GM19043 (cell line): Measurements from ENCODE around the gene LRRC49.
"Not testable (repeated sequence)": the region's sequence is repeated elsewhere in the genome, so short reads cannot be mapped to it uniquely, and the experiment has no call there.

Experiments
- ATAC-seq: cut with Tn5 transposase; IDR thresholded peaks from one replicate; pipeline ENCODE4 v1.9.1; 2021; ENCODE audit warnings: low read depth; ENCODE audit not compliant: unreplicated experiment

The LRRC49 gene

DNA sequence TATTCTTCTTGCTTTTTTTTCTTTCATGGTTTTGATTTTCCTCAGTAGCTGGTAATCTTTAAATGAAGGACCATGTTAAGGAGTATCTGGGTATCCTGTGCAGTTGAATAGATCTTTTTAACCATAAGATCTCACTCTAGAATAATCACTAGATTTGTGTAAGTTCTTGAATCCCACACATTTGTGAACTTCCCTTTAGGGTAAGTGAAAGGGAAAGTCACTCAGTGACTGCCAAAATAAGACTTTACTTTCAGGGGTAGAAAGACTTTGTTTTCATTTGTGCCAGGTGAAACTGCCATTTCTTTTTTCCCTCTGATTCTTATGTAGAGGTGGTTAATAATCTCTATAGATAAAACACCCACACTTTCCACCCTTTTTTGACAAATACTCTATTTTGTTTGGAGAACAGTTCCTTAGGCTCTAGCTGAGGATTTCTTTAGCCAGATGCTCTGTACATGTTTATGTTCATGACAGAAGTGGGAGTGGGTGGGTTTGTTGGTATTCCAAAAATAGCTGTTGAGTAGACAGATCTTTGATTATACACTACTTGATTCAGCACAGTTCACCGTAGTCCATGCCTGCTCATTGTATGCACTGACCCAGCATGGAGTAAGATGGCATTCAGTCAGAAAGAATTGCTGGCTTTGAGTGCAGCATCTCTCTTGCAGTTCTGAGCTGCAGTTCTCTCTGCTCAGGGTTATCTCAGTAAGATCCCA, 28.5 kb downstream of the LRRC49 start:
- ATAC-seq, result no peak

DNA sequence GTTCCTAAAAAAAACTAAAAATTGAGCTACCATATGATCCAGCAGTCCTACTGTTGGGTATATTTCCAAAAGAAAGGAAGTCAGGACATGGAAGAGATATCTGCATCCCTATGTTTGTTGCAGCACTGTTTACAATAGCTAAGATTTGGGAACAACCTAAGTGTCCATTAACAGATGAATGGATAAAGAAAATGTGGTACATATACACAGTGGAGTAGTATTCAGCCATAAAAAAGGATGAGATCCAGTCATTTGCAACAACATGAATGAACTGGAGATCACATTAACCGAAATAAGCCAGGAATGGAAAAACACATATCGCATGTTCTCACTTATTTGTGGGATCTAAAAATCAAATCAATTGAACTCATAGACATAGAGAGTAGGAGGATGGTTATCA, 29.5 kb downstream of the LRRC49 start:
- no peak for ATAC-seq

DNA sequence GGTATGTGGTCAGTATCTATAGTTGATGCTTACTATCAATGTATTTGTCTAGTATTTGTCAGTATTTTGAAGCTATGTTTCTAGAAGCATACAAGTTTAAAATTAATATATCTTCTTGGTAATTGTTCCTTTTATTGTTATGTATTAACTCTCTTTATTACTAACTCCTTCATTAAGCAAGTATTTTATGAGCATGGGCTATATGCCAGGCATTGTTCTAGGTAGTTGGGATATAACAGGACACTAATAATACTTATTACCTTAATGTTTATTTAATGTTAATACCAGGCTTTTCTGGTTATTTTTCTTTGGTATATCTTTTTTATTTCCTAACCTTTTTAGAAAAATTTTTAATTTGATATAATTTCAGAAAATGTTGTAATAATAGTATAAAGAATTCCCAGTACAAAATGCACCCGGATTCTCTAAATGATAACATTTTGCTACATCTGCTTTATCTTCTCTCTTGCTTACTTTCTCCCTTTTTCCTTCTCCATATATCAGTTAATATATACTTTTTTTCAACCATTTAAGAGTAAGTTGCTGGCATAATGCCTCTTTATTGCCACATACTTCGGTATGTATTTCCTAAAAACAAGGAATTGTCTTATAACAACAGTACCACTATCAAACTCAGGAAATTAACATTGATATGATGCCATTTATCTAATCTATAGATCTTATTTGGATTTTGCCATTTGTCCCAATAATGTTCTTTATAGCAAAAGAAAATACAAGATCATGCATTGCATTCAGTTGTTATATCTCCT, 30.9 kb downstream of the LRRC49 start:
- ATAC-seq, result no peak

DNA sequence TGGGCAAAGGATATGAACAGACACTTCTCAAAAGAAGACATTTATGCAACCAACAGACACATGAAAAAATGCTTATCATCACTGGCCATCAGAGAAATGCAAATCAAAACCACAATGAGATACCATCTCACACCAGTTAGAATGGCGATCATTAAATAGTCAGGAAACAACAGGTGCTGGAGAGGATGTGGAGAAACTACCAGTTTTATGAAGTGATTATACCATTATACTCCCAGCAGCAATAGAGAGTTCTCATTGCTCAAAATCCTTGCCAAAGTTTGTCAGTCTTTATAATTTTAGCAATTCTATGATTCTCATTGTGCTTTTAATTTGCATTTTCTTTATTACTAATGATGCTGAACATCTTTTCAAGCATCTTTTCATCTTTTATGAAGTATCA, 34.3 kb downstream of the LRRC49 start:
- not testable (repeated sequence) for ATAC-seq

DNA sequence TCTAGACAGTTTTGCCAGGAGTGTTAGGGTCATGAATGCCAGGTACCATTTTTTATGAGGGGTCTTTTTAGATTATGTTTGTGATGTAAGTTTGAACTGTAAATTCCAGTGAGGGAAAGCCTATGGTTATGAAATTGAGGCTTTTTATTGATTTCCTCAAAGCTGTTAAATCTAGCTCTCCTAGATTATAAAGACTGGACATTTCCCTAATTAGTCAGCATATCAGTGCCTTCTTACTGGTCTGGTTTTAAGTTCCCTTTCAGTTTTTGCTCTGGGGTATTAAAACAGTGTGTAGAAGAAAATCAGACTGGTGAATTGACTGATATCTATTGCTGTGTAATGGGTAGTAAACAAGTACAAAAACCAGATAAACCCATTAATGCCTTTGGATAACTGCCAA, 39.2 kb downstream of the LRRC49 start:
- ATAC-seq, result no peak

DNA sequence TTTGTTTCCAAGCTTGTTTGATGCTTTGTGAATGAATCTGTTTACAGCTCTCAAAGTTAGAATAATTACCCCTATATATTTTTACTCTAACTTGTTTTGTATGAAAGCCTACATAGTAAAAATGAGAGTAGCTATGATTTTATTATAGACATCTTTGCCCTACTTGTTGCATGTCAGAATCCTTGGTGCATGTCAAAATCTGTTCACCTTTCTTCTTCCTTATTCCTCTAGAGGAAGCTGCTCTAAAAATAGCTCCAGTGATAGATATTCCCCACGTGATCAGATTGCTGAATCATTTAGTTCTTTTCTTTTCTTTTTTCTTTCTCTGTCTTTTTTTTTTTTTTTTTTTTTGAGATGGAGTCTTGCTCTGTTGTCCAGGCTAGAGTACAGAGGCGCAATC, 39.8 kb downstream of the LRRC49 start:
- ATAC-seq, result no peak

DNA sequence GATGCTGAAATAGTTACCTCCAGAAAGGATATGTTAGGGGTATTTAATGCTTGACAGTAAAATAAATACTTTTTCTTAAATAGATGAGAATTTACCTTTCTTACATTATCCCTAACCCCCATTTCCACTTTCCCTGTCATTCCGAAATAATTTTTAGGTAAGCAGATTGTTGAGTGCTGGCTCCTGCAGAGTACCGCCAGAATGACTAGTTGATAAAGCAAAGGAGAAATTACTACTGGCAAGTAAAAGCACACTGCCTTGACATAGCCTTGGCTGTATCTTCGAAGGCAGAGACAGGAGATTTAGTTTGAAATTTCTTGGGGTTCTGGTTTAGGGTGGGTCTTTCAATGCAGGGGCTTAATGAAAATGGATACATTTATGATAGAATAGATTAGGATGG, 40.8 kb downstream of the LRRC49 start:
- ATAC-seq, result no peak

DNA sequence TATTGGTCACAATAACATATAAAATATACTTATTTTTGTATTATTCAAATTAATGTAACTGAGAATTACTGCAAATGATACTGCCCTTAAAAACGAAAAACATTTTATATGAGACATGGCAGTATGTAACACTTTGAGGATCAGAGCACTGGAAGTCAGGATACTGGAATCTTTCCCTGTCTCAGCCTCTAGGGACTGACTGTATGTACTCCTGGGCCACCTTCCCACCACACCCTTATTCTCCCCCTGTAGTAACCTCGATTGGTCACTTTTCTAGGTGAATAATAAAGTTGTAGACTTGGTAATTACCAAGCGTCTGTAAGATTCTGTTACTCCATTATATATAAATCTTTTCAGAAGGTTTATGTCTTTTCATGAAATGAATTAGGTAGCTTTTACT, 43.0 kb downstream of the LRRC49 start:
- no peak for ATAC-seq

DNA sequence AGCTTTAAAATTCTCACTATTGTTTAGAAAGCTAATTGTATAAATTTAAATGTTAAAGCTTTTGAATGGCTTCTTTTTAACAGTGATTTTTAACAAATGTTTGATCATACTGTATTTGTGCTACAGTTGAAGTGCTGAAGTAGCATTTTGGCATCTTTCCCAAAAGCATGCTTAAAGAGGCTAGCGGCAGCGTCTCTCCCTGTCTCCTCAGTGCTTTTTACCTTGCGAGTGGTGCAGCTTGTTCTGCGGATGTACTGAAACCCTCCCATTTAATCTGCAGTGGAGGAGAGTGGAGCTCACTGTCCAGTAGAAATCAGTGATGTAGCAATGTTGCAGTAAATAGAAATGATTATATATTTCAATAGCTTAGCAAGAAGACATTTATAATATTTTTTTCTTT, 43.7 kb downstream of the LRRC49 start:
- no peak for ATAC-seq

DNA sequence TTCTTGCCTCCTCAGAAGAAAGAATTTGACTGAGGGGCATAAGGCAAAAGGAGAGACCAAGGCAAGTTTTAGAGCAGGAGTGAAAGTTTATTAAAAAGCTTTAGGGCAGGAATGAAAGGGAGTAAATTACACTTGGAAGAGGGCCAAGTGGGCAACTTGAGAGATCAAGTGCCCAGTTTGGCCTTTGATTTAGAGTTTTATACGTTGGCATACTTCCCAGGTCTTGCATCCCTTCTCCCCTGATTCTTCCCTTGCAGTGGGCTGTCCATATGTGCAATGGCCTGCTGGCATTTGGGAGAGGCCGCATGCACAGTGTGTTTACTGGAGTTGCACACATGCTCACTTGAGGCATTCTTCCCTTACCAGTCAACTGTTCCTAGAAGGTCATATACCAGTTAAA, 50.7 kb downstream of the LRRC49 start:
- not testable (repeated sequence) for ATAC-seq

DNA sequence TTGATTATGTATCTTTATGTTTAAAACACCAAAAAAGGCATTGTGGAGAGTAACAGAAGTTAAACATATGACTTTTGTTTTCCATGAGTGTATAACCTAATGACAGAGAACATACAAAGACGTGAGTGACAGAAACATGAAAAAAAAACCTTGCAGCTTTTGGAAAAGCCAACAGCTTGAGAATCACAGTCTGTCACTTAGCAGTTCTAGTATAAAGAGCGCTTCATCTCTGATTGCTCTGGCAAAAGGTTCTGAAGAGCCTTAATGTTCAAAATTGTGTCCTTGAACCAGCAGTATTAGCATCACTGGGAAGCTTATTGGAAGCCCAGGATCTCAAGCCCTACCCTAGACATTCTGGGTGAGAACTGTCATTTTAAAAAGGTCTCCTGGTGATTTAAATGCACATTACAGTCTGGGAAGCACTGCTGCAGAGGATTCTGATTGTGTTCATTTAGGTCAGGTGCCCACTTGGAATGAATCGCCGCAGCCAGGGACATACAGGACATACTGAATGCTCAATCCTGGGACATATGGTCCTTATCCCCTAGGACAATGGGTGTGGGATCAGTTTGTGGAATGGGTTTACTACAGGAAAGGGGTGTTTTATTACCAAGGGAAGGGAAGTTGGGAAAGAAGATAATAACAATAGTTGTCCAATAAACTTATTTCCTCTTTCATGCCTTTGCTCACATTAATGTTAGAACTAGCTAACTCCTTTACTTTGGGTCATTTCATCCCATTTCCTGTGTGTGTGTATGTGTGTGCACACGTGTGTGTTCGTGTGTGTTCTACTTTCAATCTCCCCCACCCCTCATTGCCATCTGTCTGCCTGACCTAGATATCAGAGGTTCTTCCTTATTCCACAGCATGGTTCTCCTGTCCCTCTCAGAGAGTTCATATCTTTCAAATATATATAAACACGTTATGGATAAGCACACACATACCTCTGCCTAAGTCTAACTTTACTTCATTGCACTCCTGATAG, 55.0 kb downstream of the LRRC49 start:
- no peak for ATAC-seq

DNA sequence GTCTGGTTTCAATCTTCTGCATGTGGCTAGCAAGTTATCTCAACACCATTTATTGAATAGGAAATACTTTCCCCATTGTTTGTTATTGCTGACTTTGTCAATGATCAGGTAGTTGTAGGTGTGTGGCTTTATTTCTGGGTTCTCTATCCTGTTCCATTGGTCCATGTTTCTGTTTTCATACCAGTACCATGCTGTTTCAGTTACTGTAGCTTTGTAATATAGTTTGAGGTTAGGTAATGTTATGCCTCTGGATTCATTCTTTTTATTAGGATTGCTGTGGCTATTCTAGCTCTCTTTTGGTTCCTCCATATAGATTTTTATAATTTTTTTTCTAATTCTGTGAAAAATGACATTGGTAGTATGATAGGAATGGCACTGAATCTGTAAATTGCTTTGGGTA, 58.3 kb downstream of the LRRC49 start:
- ATAC-seq, result no peak

DNA sequence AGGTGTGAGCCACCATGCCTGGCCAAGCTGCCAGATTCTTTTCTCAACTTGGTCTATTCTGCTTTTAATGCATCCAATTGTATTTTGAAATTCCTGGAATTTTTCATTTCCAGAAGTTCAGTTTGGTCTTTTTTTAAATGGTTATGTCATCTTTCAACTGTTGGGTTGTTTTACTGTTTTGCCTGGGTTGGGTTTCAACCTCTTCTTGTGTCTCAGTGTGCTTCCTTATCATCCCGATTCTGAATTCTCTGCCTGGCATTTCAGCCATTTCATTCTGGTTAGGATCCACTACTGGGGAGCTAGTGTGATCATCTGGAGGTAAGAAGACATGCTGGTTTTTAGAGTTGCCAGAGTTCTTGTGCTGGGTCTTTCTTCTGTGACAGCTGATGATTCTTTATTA, 61.5 kb downstream of the LRRC49 start:
- no peak for ATAC-seq

DNA sequence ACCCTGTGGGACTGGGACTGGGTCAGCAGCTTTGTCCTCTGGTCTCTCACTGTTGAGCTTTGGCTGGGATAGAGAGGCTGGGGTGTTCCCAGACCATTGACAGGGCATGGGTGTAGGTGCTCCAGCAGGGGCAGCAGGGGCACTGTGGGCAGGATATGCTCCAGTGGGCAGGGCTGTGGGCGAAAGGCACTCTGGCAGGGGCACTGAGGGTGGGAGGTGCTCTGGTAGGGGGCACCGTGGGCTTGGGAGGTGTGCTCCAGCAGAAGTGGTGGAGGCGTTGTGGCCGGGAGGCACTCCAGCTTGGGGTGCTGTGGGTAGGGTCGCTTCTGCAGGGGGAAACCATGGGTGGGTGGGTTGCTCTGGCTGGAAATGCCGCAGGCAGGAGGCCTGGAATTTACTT, 62.1 kb downstream of the LRRC49 start:
- ATAC-seq, result no peak

DNA sequence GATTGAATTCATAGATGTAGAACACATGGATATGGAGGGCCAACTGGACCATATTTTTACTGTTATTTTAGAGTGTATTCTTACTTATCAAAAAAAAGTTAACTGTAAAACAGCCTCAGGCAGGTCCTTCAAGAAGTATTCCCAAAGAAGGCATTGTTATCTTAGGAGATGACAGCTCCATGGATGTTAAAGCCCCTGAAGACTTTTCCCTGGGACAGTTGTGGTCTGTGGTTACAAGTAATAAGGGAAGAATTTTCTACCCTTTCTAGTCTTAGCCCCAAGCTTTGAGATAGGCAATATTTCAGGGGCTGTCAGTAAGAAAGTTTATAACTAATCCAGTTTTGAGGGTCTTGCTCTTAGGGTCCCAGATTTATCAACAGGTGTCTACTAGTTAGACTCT, 62.5 kb downstream of the LRRC49 start:
- no peak for ATAC-seq

DNA sequence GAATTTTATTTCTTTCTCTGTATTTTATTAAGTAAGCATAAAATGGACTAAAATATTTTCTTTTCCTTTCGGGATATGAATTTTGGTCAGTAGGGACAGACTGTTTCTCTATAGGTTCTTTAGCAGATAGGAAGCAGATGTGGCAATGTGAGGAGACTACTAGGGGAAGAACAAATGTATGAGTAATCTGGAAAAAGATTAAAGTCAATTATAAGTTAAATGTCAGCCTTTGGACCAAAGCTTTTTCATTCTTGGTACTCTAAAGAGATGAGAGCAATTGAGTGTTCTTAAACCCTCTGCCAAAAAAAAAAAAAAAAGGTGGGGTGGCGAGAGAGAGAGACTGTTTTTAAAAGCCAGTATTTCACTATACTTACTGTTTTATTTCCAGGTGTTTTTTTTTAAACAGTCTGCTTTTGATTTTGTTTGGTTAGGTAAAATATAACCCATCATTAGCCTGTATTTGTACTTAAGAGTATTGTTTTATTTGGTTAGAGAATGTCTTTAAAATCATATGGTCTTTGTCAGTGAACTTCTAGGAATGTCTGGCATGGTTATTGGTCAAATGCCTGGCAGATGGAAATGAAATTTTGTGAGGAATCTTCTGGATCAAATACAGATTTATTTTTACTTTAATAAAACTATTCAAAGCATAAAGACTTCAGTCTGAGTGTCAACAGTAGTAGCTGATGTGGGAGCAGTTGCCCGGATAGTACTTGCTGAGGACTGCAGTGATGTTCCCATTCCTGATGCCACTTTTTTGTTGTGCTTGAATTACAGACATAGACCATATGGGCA, 63.8 kb downstream of the LRRC49 start:
- no peak for ATAC-seq

DNA sequence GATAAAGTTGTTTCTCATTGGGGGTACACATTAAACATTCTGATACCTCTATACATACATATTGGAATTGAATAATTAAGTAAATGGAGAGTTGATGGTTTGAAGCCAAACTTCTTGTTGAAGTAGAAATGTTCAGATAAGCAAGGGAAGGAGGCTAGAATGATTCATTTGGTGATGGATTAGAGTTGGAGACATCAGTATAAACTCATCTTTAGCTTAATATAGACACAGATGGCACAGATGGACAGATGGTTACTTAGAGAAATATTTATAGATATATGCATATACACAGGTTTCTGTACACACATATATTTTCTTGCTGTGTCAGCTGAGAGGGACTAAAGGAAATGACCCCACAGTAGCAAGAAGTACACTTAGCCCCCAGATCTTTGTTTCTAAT, 69.5 kb downstream of the LRRC49 start:
- no peak for ATAC-seq

DNA sequence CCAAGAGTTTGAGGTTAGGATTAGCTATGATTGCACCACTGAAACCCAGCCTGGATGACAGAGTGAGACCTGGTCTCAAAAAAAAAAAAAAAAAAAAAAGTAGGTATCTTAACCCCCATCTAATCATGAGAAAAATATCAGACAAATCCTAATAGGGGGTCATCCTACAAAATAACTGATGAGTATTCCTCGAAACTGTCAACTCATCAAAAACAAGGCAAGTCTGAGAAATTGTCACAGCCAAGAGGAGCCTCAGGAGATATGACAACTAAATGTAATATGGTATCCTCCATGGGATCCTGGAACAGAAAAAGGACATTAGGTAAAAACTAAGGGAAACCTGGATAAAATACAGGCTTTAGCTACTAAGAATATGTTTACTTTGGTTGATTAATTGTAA, 70.6 kb downstream of the LRRC49 start:
- ATAC-seq, result no peak

DNA sequence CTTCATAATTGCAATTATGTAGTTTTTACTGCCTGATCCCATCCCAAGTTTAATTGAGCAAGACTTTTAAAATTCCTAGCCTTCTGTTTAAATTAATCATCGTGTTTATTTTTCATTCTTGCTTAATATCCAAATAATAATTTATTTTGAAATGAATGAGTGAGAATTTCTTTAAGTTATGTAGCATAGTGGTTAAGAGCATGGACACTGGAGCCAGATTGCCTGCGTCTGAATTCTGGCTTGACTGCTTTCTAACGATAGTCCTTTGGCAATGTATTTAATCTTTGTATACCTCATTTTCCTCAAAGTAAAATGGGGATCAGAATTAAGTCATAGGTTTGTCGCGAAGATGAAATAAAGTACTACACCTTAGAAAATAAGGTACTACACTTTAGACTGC, 71.4 kb downstream of the LRRC49 start:
- no peak for ATAC-seq

DNA sequence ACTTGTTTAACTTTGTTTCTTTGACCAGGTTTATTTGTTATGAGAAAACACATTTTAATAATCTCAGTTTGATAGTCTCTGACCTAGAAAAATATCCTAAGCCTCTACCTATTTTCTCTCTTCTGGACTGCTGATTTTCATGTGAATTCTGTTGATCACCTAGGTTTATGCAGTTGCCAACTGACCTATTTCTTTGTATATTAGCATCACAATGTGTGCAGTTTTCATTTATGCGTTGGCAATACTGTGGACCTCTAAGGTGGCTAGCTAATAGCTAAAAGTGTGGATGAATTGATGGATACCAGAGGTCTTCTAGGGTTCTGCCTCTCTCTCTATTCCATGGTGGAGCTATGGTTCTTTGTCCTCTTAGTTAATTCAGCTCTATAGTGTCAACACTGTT, 72.1 kb downstream of the LRRC49 start:
- ATAC-seq, result no peak
